Hematopoietic multipotent progenitor cell (in vitro differentiated cells): ENCODE measurements around the gene ZNF135. TPM values are rescaled to one million over a fixed set of nuclear protein-coding genes. Genes with fewer than 3 reads are reported as not detected.

Experiments
- DNase-seq, 3 donors: peaks; one replicate each; pipeline ENCODE4 v3.0.0-alpha.2; 2011 to 2015; ENCODE audit warnings: low read depth in 2 of 3, low spot score in 2 of 3
- total RNA-seq: library from RNA; depleted of rRNA; stranded (reverse); fragments of >200 nt; gene quantifications from one replicate; pipeline ENCODE4 v1.2.3, GENCODE V29; 2012

Gene ZNF135
- 14.8 TPM for total RNA-seq

- DNase-seq: peak in 2 of 3 donors; percentile 90 to 94
Measured at GRCh38 chr19:58059003-58059670, at the start of gene ZNF135. Gene ZNF135 (plus strand): TSS chr19:58059282. CDS start chr19:58060003, 721 bp downstream.

GRCh38 chr19:58009301-58009665, 49.8 kb upstream of the ZNF135 start:
- DNase-seq: no peak

DNA sequence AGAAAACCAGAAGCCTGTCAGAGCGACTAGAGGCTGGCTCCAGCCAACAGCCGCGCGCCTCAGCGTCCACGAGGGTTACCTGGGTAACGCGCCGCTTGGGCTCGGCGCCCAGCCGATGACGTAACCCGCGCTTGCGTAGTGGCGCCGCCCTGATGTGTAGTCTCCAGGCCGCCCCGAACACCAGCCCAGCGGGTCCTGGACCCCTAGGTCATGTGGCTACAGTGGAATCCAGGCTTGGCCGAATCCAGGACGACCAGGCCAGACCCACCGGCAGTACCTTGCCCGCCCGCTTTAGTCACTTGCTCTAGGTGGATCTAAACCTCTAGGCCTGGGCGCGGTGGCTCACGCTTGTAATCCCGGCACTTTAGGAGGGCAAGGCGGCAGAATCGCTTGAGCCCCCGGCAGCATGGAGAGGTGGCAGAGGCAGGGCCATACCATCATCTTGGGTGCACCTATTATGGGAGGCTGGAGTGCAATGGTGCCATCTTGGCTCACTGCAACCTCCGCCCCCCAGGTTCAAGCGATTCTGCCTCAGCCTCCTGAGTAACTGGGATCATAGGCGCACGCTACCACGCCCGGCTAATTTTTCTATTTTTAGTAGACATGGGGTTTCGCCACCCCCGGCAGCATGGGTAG, 49.3 kb upstream of the ZNF135 start:
- peak in 2 of 3 donors; percentile 91 to 95 for DNase-seq

- DNase-seq: no peak
Measured at GRCh38 chr19:58010507-58010906, 48.6 kb upstream of the ZNF135 start.

- DNase-seq: no peak
Measured at GRCh38 chr19:58014141-58014540, 44.9 kb upstream of the ZNF135 start.

DNA sequence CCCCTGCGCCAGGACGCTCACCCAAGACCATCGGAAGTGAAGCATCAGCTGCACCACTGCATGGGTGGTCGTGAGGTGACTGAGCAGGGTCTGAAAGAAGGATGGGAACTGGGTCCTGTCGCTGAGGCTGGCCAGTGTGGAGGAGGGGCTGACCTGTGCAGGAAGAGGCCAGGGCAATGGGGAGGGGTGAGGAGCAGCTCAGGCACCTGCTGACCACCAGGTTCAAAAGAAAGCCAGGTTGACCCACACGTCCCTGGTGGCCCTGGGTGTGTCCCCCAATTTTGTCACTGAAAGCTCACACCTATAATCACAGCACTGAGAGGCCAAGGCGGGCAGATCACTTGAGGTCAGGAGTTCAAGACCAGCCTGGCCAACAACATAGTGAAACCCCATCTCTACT, 39.0 kb upstream of the ZNF135 start:
- DNase-seq: no peak

DNA sequence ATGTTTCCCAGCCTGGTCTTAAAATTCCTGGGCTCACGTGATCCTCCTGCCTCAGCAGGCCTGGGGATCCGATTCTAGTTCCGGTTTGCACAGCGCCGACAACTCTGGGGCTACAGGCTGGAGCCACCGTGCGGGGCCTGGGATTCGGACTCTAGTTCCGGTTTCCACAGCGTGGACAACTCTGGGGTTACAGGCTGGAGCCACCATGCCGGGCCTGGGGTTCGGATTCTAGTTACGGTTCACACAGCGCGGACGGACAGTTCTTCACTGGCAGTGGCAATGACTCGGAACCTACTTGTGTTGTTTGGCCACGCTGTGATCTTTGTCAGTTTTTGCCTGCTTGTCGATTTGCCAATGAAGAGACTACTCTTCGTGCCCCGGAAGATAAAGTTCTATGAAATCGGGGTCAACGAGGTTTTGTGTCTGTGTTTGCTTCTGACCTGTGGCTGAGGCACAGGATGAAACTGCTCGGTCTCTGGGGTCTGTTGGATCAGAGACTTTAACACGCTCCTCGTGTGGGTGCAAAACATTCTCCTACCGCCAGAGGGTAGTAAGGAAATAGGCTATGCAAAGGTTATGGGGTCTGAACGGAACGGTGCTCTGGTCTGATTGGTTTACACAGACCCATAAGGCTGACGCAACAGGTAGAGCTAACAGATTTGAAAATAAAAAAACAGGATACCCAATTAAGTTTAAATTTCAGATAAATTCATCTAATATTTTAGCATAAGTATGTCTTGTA, 37.4 kb upstream of the ZNF135 start:
- peak in 2 of 3 donors; percentile 88 to 95 for DNase-seq

- no peak for DNase-seq
Measured at GRCh38 chr19:58022283-58022660, 36.8 kb upstream of the ZNF135 start.

GRCh38 chr19:58024661-58025060, 34.4 kb upstream of the ZNF135 start:
- no peak for DNase-seq

- DNase-seq: peak in 2 of 3 donors; percentile 95 to 97
Measured at GRCh38 chr19:58033741-58034476, 25.2 kb upstream of the ZNF135 start, which contains the start of gene ZSCAN1. Gene ZSCAN1 (plus strand): TSS chr19:58034025. CDS start chr19:58037837, 3,812 bp downstream.

GRCh38 chr19:58034477-58034793, 24.6 kb upstream of the ZNF135 start:
- DNase-seq: no peak

GRCh38 chr19:58035863-58036262, 23.2 kb upstream of the ZNF135 start:
- no peak for DNase-seq

- DNase-seq: no peak
Measured at GRCh38 chr19:58037927-58038687, 21.0 kb upstream of the ZNF135 start.

DNA sequence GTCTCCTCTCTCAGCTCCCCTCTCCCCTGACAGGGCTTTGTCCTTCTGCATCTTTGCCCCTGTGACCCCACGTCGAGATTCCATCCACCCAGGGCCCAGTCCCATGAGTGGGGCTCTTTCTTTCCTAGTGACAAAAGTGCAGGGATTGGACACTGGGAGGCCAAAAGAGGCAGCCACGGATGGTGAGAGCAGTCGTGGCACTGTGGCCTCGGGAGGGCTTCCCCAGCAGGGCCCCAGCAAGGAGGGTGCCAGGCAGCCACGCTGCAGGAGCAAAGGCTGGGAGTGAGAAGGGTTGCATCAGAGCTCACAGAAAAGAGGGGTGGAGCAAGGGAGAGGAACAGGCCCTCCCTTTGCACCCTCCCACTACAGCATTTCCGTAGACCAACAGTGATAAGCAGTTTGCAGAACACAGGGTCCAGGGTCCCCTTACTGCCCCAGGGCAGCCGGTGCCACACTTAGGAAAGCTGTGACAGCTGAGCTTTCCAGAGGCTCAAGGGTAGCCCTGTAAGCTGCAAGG, 20.3 kb upstream of the ZNF135 start:
- DNase-seq: no peak

DNA sequence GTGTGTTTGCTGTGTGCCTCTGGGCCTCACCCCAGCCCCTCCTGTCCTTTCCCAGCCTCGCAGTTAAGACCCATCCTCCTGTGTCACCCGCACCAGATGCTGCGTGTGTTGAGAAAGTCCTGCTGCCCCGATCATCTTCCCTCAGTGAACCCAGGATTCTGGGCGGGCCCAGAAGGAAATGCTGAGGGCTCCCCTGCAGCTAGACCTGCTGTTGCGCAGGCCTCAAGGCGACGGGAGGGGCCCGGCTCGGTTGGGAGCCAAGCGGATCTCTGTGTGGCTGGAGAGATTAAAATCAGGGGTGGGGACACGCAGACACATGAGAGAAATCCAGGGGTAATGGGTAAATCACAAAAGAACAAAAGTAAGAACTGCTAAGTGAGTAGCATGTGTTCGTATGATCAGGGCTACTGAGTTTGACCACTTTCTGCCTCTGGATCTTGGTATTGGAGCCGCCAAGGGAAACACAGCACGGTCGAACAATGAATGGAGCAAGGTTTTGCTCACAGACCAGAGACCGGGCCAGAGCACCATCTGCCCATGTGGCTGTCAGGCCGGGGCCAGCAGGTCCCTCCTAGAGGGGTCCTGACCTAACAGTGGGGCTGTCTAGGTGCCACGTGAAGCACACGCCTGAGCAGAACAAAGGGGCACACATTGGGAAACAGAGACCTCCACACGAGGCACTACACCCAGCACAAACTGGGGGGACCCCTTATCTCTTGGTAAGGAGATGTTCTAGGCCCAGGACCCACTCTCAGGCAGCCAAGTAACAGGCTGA, 18.1 kb upstream of the ZNF135 start:
- DNase-seq: no peak

DNA sequence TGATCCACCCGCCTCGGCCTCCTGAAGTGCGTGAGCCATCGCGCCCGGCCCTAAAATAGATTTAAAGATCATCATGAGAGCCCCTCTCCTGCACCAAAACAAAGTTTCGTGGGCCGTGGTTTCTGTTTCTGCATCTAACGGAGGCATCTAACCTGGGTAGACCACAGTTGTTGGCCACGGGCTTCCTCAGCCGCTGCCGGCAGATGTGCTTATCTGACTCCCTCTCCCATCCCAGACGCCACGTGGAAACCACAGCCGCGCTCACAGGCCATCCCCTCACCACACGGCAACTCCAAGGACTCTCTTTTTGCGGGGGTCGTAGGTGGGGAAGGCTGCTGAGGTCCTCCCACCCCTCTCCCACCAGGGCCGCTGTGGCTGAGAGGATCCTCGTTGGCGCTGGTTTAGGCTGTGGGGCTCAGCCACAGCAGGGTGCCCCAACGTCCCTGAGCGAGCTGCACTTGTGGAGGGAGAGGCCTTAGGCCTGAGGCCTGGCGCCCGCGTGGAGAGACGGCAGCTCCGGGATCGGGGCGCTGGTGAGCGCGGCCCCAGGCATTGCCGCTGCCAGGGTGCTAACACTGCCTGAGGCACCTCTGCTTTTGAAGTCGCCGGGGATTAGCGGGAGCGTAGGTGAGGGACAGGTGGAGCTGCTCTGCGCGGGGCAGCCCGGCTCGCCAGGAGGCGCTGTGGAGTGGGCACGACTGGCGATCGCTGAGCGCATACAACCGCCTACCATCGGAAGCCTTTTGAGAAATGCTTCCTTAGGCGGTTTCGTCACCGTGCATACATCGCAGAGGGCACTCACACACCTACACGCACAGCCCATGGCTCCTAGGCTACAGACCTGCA, 16.4 kb upstream of the ZNF135 start:
- DNase-seq: peak in 1 of 3 donors; percentile 18

DNA sequence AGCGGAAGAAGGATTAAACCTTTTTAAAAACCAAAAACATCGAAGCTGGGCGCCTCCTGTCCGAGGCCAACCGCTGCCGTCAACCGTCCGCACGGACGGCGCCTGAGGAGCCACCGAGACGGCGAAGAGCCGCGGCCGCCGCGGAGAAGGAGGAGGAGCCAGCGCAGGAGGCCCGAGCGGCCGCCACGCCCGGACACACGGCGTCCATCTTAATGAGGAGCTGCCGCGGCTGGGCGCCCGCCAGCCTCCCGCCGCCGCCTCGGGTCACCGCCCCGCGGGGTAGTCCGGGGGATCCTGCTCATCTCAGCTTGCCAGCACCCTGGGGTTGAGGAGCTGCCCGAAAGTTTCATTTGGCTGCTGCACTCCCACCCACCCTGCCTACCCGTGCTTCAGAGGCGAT, 14.7 kb upstream of the ZNF135 start:
- no peak for DNase-seq

- DNase-seq: no peak
Measured at GRCh38 chr19:58044886-58045285, 14.2 kb upstream of the ZNF135 start.
